Measurements from ENCODE around the gene RBM44. TPM values are rescaled to one million over a fixed set of nuclear protein-coding genes. Genes with fewer than 3 reads are reported as not detected.
"Not testable (repeated sequence)": the region's sequence is repeated elsewhere in the genome, so short reads cannot be mapped to it uniquely, and the experiment has no call there.

The RBM44 gene
- total RNA-seq, 1 donor from 2014 or later = 0.41 TPM

DNA sequence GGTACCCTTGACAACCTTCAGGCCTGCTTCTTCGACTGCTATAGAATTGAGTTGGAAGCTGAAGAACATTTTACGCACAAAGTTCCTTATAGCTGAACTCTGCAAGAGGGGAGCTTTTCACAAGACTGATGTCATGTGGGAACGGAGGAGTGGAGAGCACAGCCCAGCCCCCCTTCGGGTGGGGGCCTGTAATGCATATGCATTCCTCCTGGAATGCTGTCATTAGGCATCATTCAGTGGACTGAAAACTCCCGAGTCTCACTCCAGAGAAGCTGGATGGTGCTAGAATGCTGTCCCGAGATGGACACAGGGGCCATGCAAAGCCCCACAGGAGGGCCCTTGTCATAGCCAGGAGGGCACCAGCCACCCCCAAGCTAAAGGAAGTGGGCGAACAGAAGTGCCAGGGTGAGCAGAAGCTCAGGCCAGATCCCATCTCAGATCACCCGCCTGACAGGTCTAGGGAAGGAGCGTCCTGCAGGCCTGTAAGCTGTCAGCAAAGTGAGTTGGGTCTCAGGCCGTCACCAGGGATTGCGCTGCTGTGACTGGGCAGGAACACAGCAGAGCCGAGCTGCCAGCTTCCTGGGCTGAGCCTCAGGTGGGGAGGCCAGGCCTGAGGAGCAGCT is 43.8 kb upstream of the RBM44 start:
- no peaks in the 10 kb centered on the region for H3K27me3 Mint-ChIP-seq
- no peak overlapping the region for H3K27ac Mint-ChIP-seq
- no peak for DNase-seq (ENCODE audit: extremely low spot score, unreplicated experiment)
- H3K4me1 Mint-ChIP-seq (ENCODE audit: unreplicated experiment) = no peaks in the 10 kb centered on the region
- TF ChIP-seq, protein P1, sequence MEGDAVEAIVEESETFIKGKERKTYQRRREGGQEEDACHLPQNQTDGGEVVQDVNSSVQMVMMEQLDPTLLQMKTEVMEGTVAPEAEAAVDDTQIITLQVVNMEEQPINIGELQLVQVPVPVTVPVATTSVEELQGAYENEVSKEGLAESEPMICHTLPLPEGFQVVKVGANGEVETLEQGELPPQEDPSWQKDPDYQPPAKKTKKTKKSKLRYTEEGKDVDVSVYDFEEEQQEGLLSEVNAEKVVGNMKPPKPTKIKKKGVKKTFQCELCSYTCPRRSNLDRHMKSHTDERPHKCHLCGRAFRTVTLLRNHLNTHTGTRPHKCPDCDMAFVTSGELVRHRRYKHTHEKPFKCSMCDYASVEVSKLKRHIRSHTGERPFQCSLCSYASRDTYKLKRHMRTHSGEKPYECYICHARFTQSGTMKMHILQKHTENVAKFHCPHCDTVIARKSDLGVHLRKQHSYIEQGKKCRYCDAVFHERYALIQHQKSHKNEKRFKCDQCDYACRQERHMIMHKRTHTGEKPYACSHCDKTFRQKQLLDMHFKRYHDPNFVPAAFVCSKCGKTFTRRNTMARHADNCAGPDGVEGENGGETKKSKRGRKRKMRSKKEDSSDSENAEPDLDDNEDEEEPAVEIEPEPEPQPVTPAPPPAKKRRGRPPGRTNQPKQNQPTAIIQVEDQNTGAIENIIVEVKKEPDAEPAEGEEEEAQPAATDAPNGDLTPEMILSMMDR (conservative IDR thresholded peaks at IDR 0.05) = no peak
- no peak overlapping the region for H3K4me3 Mint-ChIP-seq
- H3K9me3 Mint-ChIP-seq = no peaks in the 10 kb centered on the region
- H3K36me3 Mint-ChIP-seq = peaks cover 34% of the 10 kb centered on the region

DNA sequence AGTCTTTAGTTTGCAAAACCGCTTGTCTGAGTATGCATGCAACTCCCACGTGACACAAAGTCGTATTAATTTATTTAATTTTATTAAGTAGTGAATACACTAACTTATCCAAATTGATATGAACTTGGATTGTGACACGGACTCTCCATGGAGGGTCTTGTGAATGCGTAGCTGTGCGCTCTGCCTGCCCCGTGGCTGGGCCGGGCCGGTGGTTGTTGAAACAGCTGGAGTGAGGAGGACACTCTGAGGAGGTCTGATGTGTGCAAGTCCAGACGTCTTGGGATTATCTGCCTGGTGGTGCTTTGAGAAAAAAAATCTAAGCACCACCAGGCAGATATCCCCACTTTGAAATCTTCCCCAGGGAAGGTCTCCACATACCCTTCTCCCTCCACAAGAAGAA is 41.0 kb upstream of the RBM44 start:
- H3K4me3 Mint-ChIP-seq = no peak overlapping the region
- no peaks in the 10 kb centered on the region for H3K4me1 Mint-ChIP-seq (ENCODE audit: unreplicated experiment)
- no peaks in the 10 kb centered on the region for H3K27me3 Mint-ChIP-seq
- no peak for DNase-seq (ENCODE audit: extremely low spot score, unreplicated experiment)
- no peaks in the 10 kb centered on the region for H3K9me3 Mint-ChIP-seq
- no peak overlapping the region for H3K27ac Mint-ChIP-seq
- TF ChIP-seq, protein P1 (conservative IDR thresholded peaks at IDR 0.05) = no peak
- H3K36me3 Mint-ChIP-seq = peaks cover 37% of the 10 kb centered on the region

DNA sequence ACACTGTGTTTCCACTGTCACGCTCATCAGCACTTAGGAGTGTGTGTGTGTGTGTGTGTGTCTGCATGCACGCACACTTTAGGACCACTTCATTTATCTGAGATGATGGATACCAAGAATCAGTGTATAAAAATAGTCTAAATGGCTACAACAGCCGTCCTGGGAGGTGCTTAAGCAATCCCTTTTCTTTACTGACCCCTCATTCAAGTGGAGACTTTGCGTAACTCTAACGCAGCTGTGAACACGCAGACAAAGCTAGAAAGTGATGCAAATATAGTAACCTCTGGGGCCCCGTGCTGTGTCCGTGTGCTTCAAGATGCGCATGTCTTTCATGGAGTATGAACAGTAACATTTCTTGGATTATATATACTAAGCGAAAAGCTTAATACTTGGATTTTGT is 40.4 kb upstream of the RBM44 start:
- H3K9me3 Mint-ChIP-seq = no peaks in the 10 kb centered on the region
- no peaks in the 10 kb centered on the region for H3K4me1 Mint-ChIP-seq (ENCODE audit: unreplicated experiment)
- H3K27me3 Mint-ChIP-seq = no peaks in the 10 kb centered on the region
- no peak for DNase-seq (ENCODE audit: extremely low spot score, unreplicated experiment)
- TF ChIP-seq, protein P1 (conservative IDR thresholded peaks at IDR 0.05) = no peak
- no peak overlapping the region for H3K27ac Mint-ChIP-seq
- no peak overlapping the region for H3K4me3 Mint-ChIP-seq
- peaks cover 37% of the 10 kb centered on the region for H3K36me3 Mint-ChIP-seq

DNA sequence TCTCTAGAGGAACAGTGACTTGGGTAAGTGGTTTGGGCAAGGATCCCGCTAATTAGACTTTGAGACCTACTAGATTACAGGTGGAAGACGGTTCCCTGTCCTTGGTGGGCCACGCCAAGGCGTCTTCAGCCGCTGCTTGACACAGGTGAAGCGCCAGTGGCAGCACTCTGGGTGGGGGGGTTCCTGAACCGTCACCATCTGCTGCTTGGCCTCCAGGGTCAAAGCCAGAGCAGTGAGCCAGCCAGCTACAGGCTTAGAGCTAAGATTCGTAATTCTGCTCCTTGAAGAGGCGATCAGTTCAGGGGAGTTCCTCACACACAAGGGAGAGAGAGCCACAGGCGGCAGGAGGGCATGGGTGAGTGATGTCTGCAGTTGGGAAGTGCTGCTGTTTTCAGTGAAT is 39.4 kb upstream of the RBM44 start:
- Mint-ChIP-seq H3K9me3 (no peaks in the 10 kb centered on the region), H3K27ac (no peak overlapping the region), H3K36me3 (peaks cover 43% of the 10 kb centered on the region), H3K4me1 (ENCODE audit: unreplicated experiment) (no peaks in the 10 kb centered on the region), H3K4me3 (no peak overlapping the region), H3K27me3 (no peaks in the 10 kb centered on the region)
- TF ChIP-seq, protein P1 (conservative IDR thresholded peaks at IDR 0.05) = no peak
- DNase-seq (ENCODE audit: extremely low spot score, unreplicated experiment) = no peak

DNA sequence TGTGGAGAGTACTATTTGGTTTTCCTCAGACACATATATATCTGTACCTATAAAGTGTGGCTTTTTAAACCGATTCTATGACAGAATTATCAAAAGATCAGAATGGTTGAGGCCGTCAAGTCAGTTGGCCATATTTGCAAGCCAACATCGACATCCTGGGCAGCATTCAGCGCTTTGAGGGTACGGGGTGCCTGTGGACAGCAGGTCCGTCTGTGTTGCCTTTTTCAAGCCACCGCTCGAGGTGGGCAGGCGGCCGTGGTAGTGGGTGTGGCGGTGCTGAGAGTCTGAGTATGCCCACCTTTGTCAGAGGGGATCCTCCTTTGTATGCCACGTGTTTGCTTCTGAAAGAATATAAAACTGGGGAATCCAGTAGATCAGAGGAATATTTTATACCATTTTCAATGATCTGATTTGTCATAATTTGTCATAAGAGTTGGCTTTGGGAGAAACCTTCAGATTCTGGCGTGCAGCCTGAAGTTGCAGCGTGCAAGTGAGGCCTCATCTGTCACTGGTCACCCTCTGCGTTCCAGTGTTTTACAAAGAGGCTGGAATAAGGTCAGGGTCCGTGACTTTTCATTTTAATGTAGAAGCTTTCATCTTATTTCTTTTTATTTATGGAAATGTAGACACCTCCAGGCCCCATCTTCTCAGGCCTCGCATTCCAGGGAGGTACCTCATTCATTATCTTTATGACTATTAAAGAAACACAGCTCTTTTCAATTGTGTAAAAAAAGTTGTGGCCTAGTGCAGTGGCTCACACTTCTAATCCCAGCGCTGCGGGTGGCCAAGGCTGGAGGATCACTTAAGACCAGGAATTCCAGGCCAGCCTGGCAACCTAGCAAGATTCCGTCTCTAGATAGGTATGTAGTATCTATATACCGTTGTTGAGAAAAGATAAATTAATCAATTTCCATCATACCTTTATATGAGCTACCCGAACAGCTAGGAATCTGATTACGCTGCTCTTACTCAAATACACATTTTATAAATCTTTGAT is 37.8 kb upstream of the RBM44 start:
- Mint-ChIP-seq H3K36me3 (peaks cover 39% of the 10 kb centered on the region), H3K27ac (no peak overlapping the region), H3K4me1 (ENCODE audit: unreplicated experiment) (no peaks in the 10 kb centered on the region), H3K27me3 (no peaks in the 10 kb centered on the region), H3K9me3 (no peaks in the 10 kb centered on the region), H3K4me3 (no peak overlapping the region)
- no peak for DNase-seq (ENCODE audit: extremely low spot score, unreplicated experiment)
- TF ChIP-seq, protein P1 (conservative IDR thresholded peaks at IDR 0.05) = no peak

DNA sequence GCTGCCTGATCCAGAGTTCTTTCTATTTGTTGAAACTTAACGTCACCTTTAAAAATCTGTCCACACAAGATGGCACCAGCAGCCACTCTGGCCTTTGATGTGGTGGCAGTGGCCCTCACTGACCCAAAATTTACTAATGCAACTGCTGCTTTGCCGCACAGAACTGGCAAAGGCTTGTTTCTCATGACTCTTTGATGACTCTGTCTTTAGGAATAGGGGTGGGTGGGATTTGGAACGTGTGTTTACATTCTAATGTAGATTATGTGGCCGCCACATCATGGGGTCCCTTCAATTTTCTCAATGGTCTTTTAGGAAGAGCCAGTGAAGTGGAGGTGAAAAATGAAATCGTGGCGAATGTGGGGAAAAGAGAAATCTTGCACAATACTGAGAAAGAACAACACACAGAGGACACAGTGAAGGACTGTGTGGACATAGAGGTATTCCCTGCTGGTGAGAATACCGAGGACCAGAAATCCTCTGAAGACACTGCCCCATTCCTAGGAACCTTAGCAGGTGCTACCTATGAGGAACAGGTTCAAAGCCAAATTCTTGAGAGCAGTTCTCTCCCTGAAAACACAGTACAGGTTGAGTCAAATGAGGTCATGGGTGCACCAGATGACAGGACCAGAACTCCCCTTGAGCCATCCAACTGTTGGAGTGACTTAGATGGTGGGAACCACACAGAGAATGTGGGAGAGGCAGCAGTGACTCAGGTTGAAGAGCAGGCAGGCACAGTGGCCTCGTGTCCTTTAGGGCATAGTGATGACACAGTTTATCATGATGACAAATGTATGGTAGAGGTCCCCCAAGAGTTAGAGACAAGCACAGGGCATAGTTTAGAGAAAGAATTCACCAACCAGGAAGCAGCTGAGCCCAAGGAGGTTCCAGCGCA is 36.0 kb upstream of the RBM44 start:
- DNase-seq (ENCODE audit: extremely low spot score, unreplicated experiment); H3K27ac Mint-ChIP-seq; H3K4me1 Mint-ChIP-seq (ENCODE audit: unreplicated experiment); H3K27me3 Mint-ChIP-seq; H3K4me3 Mint-ChIP-seq; H3K9me3 Mint-ChIP-seq: not testable (repeated sequence)
- H3K36me3 Mint-ChIP-seq = peaks cover 30% of the 10 kb centered on the region

All from type B pancreatic cell (in vitro differentiated cells).